Measurements from ENCODE around the gene MRPL48.
A peak's percentile ranks its signal among the peaks of the same experiment; 100 is the strongest.

Gene MRPL48

GRCh38 chr11:73787051-73787642, 527 bp upstream of the MRPL48 start:
- DNase-seq (ENCODE audit: insufficient read length, low spot score) = no peak
- FAIRE-seq = no peak
- TF ChIP-seq POLR2A (IDR thresholded peaks at IDR 0.05; ENCODE audit: low read depth, low read length) = no peak

GRCh38 chr11:73789279-73789670, 1.6 kb downstream of the MRPL48 start:
- FAIRE-seq = no peak
- no peak for TF ChIP-seq POLR2A (IDR thresholded peaks at IDR 0.05; ENCODE audit: low read depth, low read length)
- DNase-seq (ENCODE audit: insufficient read length, low spot score) = no peak

- no peak for FAIRE-seq
- DNase-seq (ENCODE audit: insufficient read length, low spot score) = no peak
- no peak for TF ChIP-seq POLR2A (IDR thresholded peaks at IDR 0.05; ENCODE audit: low read depth, low read length)
These were observed 4.9 kb downstream of the MRPL48 start for GRCh38 chr11:73792584-73792983.

- FAIRE-seq (no peak), DNase-seq (ENCODE audit: insufficient read length, low spot score) (no peak)
- TF ChIP-seq POLR2A (IDR thresholded peaks at IDR 0.05; ENCODE audit: low read depth, low read length) = 0 out of 2 replicates have a peak, but pooled peaks have one; percentile 6
These were observed 8.4 kb downstream of the MRPL48 start for GRCh38 chr11:73795925-73796632.

- no peak for FAIRE-seq
- no peak for DNase-seq (ENCODE audit: insufficient read length, low spot score)
- TF ChIP-seq POLR2A (IDR thresholded peaks at IDR 0.05; ENCODE audit: low read depth, low read length) = no peak
These were observed 9.8 kb downstream of the MRPL48 start for GRCh38 chr11:73797457-73797856.

GRCh38 chr11:73800276-73800806, 12.7 kb downstream of the MRPL48 start:
- FAIRE-seq = no peak
- no peak for TF ChIP-seq POLR2A (IDR thresholded peaks at IDR 0.05; ENCODE audit: low read depth, low read length)

GRCh38 chr11:73801136-73801535, 13.5 kb downstream of the MRPL48 start:
- DNase-seq (ENCODE audit: insufficient read length, low spot score) (no peak), FAIRE-seq (no peak)
- no peak for TF ChIP-seq POLR2A (IDR thresholded peaks at IDR 0.05; ENCODE audit: low read depth, low read length)

More at GRCh38 chr11:73800276-73800806, 12.7 kb downstream of the MRPL48 start:
- DNase-seq (ENCODE audit: insufficient read length, low spot score) = no peak

GRCh38 chr11:73804712-73805111, 17.0 kb downstream of the MRPL48 start:
- no peak for TF ChIP-seq POLR2A (IDR thresholded peaks at IDR 0.05; ENCODE audit: low read depth, low read length)
- FAIRE-seq = no peak

GRCh38 chr11:73808052-73808451, 20.4 kb downstream of the MRPL48 start:
- FAIRE-seq (no peak), DNase-seq (ENCODE audit: insufficient read length, low spot score) (no peak)
- no peak for TF ChIP-seq POLR2A (IDR thresholded peaks at IDR 0.05; ENCODE audit: low read depth, low read length)

More at GRCh38 chr11:73804712-73805111, 17.0 kb downstream of the MRPL48 start:
- DNase-seq (ENCODE audit: insufficient read length, low spot score) = no peak

GRCh38 chr11:73810637-73811036, 23.0 kb downstream of the MRPL48 start:
- no peak for DNase-seq (ENCODE audit: insufficient read length, low spot score)
- no peak for TF ChIP-seq POLR2A (IDR thresholded peaks at IDR 0.05; ENCODE audit: low read depth, low read length)
- no peak for FAIRE-seq

- no peak for FAIRE-seq
- no peak for TF ChIP-seq POLR2A (IDR thresholded peaks at IDR 0.05; ENCODE audit: low read depth, low read length)
- DNase-seq (ENCODE audit: insufficient read length, low spot score) = no peak
These were observed 24.6 kb downstream of the MRPL48 start for GRCh38 chr11:73812234-73812633.

- TF ChIP-seq POLR2A (IDR thresholded peaks at IDR 0.05; ENCODE audit: low read depth, low read length) = no peak
- DNase-seq (ENCODE audit: insufficient read length, low spot score) (no peak), FAIRE-seq (no peak)
These were observed 27.1 kb downstream of the MRPL48 start for GRCh38 chr11:73814812-73815211.

GRCh38 chr11:73818846-73819245, 31.2 kb downstream of the MRPL48 start:
- no peak for FAIRE-seq
- DNase-seq (ENCODE audit: insufficient read length, low spot score) = no peak
- no peak for TF ChIP-seq POLR2A (IDR thresholded peaks at IDR 0.05; ENCODE audit: low read depth, low read length)

GRCh38 chr11:73830261-73830660, 42.6 kb downstream of the MRPL48 start:
- TF ChIP-seq POLR2A (IDR thresholded peaks at IDR 0.05; ENCODE audit: low read depth, low read length) = no peak
- no peak for FAIRE-seq

GRCh38 chr11:73833067-73833466, 45.4 kb downstream of the MRPL48 start:
- DNase-seq (ENCODE audit: insufficient read length, low spot score) = no peak
- FAIRE-seq = no peak
- TF ChIP-seq POLR2A (IDR thresholded peaks at IDR 0.05; ENCODE audit: low read depth, low read length) = no peak

More at GRCh38 chr11:73830261-73830660, 42.6 kb downstream of the MRPL48 start:
- no peak for DNase-seq (ENCODE audit: insufficient read length, low spot score)

Data from H54 (cell line).